Hypothalamus (tissue), 51 donors: Measurements from ENCODE around the gene SCD5.

Experiments used
- DNase-seq, 51 donors: peaks; one replicate each; lab custom pipeline; 2025; lab: John Stamatoyannopoulos, UW

Gene SCD5

GRCh38 chr4:82774711-82775171, 23.9 kb downstream of the SCD5 start:
- peak in 38 of 51 donors; percentile 14 to 82 (median 46) for DNase-seq

- DNase-seq: peak in 29 of 51 donors; percentile 9 to 76 (median 37)
These were observed 25.5 kb downstream of the SCD5 start for GRCh38 chr4:82773057-82773456.

GRCh38 chr4:82770607-82771006, 28.0 kb downstream of the SCD5 start:
- peak in 39 of 51 donors; percentile 4 to 93 (median 64) for DNase-seq

DNA sequence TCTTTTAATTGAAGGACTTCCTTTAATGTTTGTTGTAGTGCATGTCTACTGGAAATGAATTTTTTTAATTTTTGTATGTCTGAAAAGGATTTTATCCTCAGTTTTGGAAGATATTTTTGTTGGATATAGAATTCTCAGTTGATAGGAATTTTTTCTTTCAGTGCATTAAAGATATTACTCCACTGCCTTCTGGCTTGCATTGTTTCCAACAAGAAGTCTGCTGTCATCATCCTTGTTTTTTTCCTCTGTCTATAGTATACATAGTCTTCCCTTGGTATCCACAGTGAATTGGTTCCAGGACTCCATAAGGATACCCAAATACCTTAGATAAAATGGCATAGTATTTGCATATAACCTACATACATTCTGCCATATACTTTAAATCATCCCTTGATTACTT, 33.5 kb downstream of the SCD5 start:
- no peak for DNase-seq

DNA sequence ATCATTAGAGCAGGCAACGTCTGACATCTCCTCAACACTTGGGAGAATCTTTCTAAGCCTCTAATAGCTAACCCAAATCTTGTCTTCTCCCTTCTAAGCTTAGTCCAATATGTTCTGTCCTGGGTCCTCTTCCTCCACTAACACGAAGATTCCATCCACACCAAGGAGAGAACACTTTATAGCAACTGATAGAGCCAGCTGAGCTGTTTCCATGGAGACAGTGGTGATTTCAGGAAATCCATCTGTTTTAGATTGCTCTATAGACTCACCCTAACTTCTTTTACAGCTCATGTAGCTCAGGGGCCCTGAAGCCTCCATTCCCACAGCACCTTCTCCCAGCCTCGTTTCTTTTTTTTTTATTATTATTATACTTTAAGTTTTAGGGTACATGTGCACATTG, 37.4 kb downstream of the SCD5 start:
- DNase-seq: no peak

- DNase-seq: peak in 31 of 51 donors; percentile 11 to 79 (median 46)
These were observed 39.6 kb downstream of the SCD5 start for GRCh38 chr4:82758701-82759685.

DNA sequence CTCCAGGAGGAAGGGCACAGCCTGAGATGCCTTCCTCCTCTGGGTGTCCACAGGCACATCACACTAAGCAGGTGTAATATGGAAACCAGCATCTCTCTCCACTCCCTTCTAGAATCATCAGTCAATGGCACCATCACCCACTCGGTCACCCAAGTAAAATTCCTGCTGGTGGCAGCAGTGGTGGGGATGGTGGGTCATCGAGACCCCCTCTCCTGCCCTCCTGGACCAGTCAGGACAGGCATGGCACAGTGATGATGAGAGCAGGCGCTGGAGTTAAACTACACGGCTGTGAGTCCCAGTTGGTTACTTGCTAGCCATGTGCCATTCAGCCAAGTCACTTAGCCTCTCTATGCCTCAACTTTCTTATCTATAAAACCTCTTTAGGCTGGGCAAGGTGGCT, 42.5 kb downstream of the SCD5 start:
- DNase-seq: no peak

DNA sequence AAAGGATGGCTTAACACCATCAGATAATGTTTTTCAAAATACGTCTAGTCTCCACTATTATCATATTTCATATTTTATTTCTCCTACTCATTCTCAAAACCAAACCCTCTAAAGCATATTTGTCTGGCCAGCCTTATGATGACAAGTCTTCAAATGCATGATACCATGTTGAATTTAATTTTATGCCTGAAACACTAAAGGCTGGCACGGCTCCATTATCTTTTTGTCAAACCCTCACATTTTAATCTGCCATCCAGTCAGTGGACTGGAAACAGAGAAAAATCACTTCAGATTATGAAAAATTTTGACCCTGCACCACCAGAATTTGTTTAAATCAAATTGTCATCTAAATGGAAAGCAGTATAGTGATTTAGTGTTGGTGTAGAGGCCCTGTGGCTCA, 42.9 kb downstream of the SCD5 start:
- no peak for DNase-seq

- no peak for DNase-seq
These were observed 44.0 kb downstream of the SCD5 start for GRCh38 chr4:82754513-82755165.

DNA sequence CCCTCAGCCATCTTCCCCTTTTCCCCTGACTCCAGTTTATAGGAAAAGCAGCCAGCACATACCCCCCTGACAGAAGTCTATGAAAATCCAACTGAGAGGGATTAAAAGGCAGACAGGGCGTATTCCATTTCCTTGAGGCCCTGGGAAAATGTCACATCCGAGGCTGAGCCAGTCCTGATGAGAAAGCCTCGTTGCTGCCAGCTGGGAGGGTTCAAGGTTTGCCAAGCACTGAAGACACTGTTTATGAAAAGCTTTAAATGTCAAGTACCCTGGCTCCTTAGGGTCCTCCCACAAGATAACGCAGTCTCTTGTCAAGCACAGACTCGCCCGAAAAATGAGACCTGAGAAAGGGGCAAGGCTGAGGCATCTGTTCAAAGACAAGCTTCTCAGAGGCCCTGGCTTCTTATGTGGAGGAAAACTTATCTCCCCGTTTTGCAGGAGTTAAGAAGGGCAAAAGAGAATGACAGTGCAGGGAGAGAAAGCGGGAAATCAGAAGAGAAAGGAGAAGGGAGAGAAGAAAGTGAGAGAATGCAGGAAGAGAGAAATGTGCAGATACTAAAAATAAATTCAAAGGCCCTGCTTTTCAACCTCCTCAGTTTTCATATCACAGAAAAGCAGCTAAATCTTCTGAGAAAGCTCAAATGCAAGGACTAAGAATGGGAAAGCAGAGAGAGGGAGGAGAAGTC, 44.7 kb downstream of the SCD5 start:
- DNase-seq: peak in 2 of 51 donors; percentile 18 to 40

GRCh38 chr4:82753238-82753637, 45.4 kb downstream of the SCD5 start:
- DNase-seq: peak in 11 of 51 donors; percentile 5 to 26 (median 18)

DNA sequence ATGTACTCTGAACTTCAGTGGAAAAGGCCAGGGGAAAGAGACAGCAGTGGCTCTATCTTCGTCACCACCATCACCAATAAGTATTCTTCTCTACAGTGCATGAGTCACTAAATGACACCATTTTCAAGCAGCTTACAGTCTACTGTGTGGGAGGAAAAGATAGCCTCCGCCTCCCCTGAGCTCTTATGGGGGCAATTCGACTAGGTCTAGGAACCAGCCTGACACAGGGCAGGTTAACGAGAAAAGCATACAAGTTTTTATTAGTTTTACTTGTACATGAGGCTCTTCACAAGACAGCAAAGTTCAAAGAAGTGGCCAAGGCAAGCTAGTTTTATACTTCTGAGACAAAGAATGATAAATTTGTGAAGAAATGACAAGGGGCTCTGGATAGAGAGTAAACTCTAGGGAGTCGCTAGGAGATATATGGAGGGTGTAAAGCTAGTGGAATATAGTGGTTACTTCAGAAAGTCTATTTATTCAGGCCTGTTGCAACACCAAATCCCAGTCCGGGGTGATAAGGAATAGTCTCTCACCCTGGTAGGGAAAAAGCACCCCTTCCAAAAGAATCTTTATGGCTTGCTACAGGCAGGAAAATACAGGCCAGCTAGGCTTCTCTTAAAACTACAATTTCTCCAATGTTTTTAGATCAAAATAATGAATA, 49.7 kb downstream of the SCD5 start:
- no peak for DNase-seq

DNA sequence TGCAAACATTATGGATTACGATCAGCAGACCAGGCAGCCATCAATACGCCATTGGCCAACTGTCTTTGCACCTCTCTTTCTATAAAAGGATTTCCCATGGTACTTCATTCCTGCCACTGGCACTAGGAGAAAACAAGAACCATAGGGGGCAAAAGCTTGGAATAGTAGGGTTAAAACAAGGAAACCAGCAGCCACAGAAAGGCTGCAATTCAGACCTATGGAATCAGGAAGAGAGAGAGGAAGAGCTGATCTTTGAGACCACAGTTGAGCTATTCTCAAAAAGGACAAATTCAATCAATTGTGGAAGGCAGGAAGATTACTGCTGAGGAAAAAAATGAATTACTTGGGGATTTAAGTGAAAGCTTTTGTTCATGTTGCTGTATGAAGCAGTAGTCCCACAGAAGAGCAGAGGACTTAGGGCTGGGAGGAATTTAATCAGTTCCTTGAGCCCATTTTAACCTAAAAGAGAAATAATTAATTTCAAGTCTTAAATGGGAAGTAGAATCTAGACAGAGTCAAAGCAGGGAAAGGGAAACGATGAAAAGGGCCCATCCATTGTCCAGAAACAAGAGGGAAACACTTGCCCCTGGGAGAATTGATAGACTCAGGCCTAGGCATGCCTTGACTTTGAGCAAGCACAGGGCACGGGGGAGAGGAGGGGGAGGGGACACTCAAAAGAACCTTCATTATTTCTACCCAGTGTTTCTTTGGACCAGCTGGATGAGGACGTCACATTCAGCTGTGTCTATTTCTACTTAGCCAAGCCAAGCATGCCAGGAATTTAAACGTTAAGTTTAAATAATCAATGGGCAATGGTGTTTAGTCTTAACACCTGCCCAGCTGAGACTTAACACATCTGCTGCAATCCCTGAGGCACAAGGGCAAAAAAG, 50.7 kb downstream of the SCD5 start:
- peak in 23 of 51 donors; percentile 3 to 68 (median 27) for DNase-seq

DNA sequence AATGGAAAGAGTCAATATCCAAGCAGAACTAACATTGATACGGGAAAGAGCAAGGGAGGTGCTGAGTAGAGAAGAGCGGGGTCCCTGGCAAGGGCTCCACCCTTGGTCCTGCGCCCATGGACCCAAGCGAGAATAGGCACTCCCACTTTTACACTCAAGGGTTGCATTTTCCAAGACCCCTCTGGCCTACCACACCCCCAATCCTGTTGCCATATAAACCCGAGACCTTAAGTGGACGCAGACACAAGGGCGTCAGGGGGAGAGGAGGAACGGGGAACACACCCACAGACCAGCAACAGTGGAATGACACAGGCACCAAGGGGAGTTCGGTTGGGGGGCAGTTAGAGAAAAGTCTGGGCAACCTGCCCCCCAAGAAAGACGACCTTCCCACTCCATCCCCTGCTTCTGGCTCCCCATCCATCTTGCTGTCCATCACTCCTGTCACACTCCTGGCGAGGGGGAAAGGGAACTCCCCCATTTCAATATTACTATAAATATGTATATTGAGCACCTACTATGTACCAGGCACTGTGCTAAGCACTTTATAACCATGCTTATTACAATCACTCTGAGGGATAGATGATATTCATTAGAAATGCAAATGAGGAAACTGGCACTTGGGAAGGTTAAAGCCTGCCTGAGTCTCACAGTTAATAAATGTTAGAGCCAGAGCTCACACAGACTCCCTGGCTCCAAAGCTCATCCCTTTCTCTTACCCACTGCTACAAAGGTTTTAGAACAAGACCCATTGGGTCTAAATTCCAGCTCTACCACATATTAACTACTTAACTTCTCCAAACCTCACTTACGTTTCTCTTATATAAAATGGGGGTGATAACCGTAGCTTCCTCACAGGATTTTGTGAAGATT, 51.7 kb downstream of the SCD5 start:
- no peak for DNase-seq

DNA sequence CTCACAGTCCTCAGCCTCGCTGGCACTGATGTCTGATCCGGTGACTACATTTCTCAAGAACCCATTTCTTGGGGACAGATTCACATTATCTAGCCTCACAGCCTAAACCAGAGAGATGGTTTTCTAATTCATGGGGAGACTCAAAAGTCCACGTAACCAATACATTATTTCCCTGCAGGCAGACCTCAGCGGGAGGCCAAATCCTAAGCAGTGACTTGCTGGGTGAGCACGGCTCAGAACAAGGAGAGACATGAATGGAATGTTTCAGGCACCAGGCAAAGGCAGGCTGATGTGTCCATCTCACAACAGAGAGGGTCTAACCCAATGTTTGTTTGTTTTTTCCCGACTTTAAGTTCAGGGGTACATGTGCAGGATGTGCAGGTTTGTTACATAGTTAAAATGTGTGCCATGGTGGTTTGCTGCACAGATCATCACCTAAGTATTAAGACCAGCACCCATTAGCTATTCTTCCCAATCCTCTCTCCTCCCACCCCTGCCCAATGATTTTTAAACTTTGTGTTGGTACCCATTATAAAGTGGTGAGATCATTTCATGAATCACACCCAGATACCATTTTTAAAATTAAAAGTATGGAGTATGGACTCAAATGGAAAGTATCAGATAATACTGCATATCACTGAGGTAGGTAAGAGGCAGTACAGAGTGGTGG, 53.3 kb downstream of the SCD5 start:
- no peak for DNase-seq

- DNase-seq: no peak
These were observed 54.2 kb downstream of the SCD5 start for GRCh38 chr4:82744284-82744968.

DNA sequence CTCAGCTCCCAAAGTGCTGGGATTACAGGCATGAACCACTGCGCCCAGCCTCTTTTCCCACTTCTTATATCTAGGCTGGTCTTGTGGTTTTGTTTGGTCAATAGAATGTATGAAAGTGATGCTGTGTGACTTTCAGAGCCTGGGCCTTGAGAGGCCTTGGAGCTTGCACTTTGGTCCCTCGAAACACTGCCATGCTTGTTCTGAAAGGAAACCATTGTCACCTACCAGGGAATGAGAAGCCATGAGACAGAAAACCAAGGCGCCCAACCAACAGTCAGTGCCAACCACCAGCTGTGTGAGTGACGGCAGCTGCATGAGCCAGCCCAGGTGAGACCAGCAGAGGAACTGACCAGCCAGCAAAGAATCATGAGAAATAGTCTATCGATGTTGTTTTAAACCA, 57.4 kb downstream of the SCD5 start:
- peak in 1 of 51 donors; percentile 12 for DNase-seq
